H1 (cell line): ENCODE results near the gene LRRK1.

Experiments
- CTCF ChIP-seq, 3 experiments: IDR thresholded peaks; 1 replicate in 2 of 3; 2 replicates in 1 of 3; pipeline versions ENCODE4 v1.5.1 to v1.6.1; 2011; ENCODE audit warnings: low read length in 3 of 3, mild to moderate bottlenecking in 3 of 3, inconsistent platforms in 2 of 3, low read depth in 1 of 3, moderate library complexity in 1 of 3; ENCODE audit not compliant: insufficient read depth in 1 of 3; ENCODE audit errors: control extremely low read depth in 1 of 3
- GABPA ChIP-seq: IDR thresholded peaks from 2 replicates; pipeline ENCODE4 v1.6.1; 2011; ENCODE audit warnings: mild to moderate bottlenecking, low read length, moderate library complexity, borderline replicate concordance; ENCODE audit not compliant: insufficient read depth
- KDM1A ChIP-seq: fragments of 200-600, 300-600 bp; sonication (generic); IDR thresholded peaks from 2 replicates; pipeline ENCODE4 v1.7.1; 2016; ENCODE audit warnings: mild to moderate bottlenecking, low read length, borderline replicate concordance
- PHF8 ChIP-seq: fragments of 200-600 bp; sonication (generic); conservative IDR thresholded peaks from 2 replicates; pipeline ENCODE4 v1.7.1; 2012; ENCODE audit warnings: low read depth, mild to moderate bottlenecking, inconsistent platforms, low read length, moderate library complexity
- POLR2A ChIP-seq, 2 experiments: IDR thresholded peaks; 1 replicate in 1 of 2; 2 replicates in 1 of 2; pipeline ENCODE4 v1.6.1; 2011; ENCODE audit warnings: low read depth in 2 of 2, low read length in 2 of 2, mild to moderate bottlenecking in 2 of 2; ENCODE audit errors: control extremely low read depth in 1 of 2
- POLR2AphosphoS5 ChIP-seq: IDR thresholded peaks from 2 replicates; pipeline ENCODE4 v1.6.1; 2011; ENCODE audit warnings: low read depth, low read length
- RXRA ChIP-seq: IDR thresholded peaks from 2 replicates; pipeline ENCODE4 v1.6.1; 2011; ENCODE audit warnings: low read depth, mild to moderate bottlenecking, low read length, moderate library complexity; ENCODE audit not compliant: insufficient read depth
- TF ChIP-seq, protein P1 (sequence below): IDR thresholded peaks from 2 replicates; pipeline ENCODE4 v1.6.1; 2011; ENCODE audit warnings: low read depth, mild to moderate bottlenecking, low read length; ENCODE audit not compliant: insufficient read depth

GRCh38 chr15:101050623-101051290 is 131.6 kb downstream of the LRRK1 start:
- TF ChIP-seq POLR2AphosphoS5 (no peak), CTCF (IDR thresholded peaks at IDR 0.05; ENCODE audit: control extremely low read depth in 1 of 3, insufficient read depth in 1 of 3, low read depth in 1 of 3, low read length in 3 of 3) (no peak), POLR2A (IDR thresholded peaks at IDR 0.05; ENCODE audit: control extremely low read depth in 1 of 2, low read depth in 2 of 2, low read length in 2 of 2) (no peak), KDM1A (no peak), PHF8 (no peak), RXRA (no peak), GABPA (no peak)
- TF ChIP-seq, protein P1, sequence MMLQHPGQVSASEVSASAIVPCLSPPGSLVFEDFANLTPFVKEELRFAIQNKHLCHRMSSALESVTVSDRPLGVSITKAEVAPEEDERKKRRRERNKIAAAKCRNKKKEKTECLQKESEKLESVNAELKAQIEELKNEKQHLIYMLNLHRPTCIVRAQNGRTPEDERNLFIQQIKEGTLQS = no peak
